HL-60 (cell line): Measurements from ENCODE around the gene SLC22A16.

Experiments used
- CTCF ChIP-seq: IDR thresholded peaks from one replicate; pipeline ENCODE4 v1.5.1; 2011; ENCODE audit warnings: low read length, control low read depth, inconsistent platforms; ENCODE audit not compliant: insufficient read depth
- GABPA ChIP-seq: IDR thresholded peaks from 2 replicates; pipeline ENCODE4 v1.6.1; 2012; ENCODE audit warnings: low read depth
- REST ChIP-seq: IDR thresholded peaks from 2 replicates; pipeline ENCODE4 v1.6.1; 2012; ENCODE audit warnings: low read depth; ENCODE audit not compliant: insufficient replicate concordance

- TF ChIP-seq CTCF (no peak), REST (no peak), GABPA (no peak)
These were observed 4.6 kb downstream of the SLC22A16 start for GRCh38 chr6:110471726-110472365.
